K562 (cell line): ENCODE data around the gene ANKMY1. TPM values are rescaled to one million over a fixed set of nuclear protein-coding genes. Genes with fewer than 3 reads are reported as not detected.
A peak's percentile ranks its signal among the peaks of the same experiment; 100 is the strongest.

Source experiments
- BHLHE40 ChIP-seq: IDR thresholded peaks from 2 replicates; pipeline ENCODE4 v1.6.1; 2011; ENCODE audit warnings: low read length, improper control_type of control experiment
- FOXJ2 ChIP-seq: fragments of 200-800 bp; sonication (Bioruptor generic); IDR thresholded peaks from 2 replicates; pipeline ENCODE4 v1.6.1; 2016; ENCODE audit warnings: missing genetic modification characterization, missing compliant biosample characterization
- HNRNPL ChIP-seq: fragments of 200-400 bp; formaldehyde crosslinking; IDR thresholded peaks from 2 replicates; pipeline ENCODE4 v1.6.1; 2017; ENCODE audit warnings: low read depth, mild to moderate bottlenecking, low read length
- MTA2 ChIP-seq: fragments of 450-650 bp; IDR thresholded peaks from 2 replicates; pipeline ENCODE4 v1.6.1; 2016; ENCODE audit warnings: low read depth
- MTA3 ChIP-seq: fragments of 450-650 bp; formaldehyde crosslinking; IDR thresholded peaks from 2 replicates; pipeline ENCODE4 v1.6.1; 2017; ENCODE audit warnings: mild to moderate bottlenecking, borderline replicate concordance
- PTTG1 ChIP-seq: fragments of 450-650 bp; IDR thresholded peaks from 2 replicates; pipeline ENCODE4 v1.6.1; 2016; ENCODE audit warnings: low read depth, mild to moderate bottlenecking, missing genetic modification characterization, missing compliant biosample characterization
- YY1 ChIP-seq, 3 experiments: IDR thresholded peaks; 2 replicates each; pipeline ENCODE4 v1.6.1; 2011; ENCODE audit warnings: low read length in 2 of 3, mild to moderate bottlenecking in 2 of 3, moderate library complexity in 2 of 3, borderline replicate concordance in 1 of 3, control low read depth in 1 of 3, low read depth in 1 of 3; ENCODE audit not compliant: insufficient read depth in 3 of 3, insufficient replicate concordance in 2 of 3, control insufficient read depth in 1 of 3, insufficient read length in 1 of 3; ENCODE audit errors: extremely low read depth in 1 of 3
- ZBED1 ChIP-seq: IDR thresholded peaks from 2 replicates; pipeline ENCODE4 v1.6.1; 2014
- ZBTB9 ChIP-seq: fragments of 450-650 bp; formaldehyde crosslinking; IDR thresholded peaks from 2 replicates; pipeline ENCODE4 v1.4.0; 2020; ENCODE audit warnings: mild to moderate bottlenecking, moderate library complexity
- ZNF121 ChIP-seq: sonication (generic); formaldehyde crosslinking; conservative IDR thresholded peaks from 2 replicates; pipeline ENCODE4 v1.8.0; 2022; ENCODE audit warnings: missing genetic modification reagents
- ZNF707 ChIP-seq: fragments of 250-450 bp; sonication (Bioruptor Pico); conservative IDR thresholded peaks from 2 replicates; pipeline ENCODE4 v1.8.0; 2022; ENCODE audit warnings: inconsistent platforms, mild to moderate bottlenecking, moderate library complexity
- ZNF764 ChIP-seq: fragments of 250-450 bp; sonication (Bioruptor Pico); IDR thresholded peaks from 2 replicates; pipeline ENCODE4 v1.4.0; 2020; ENCODE audit warnings: low read depth, mild to moderate bottlenecking, moderate library complexity
- polyA plus RNA-seq, 8 experiments: library from polyadenylated mRNA; depleted of rRNA in 4 of 8; stranded (reverse) in 5 of 8; unstranded in 3 of 8; fragments of >200 nt; fragmentation: Nextera tagmentation in 2 of 8; fragmentation: Illumina TruSeq in 1 of 8; extraction: Ambion mirVana in 2 of 8; extraction: Trizol in 1 of 8; gene quantifications; 2 replicates each; pipeline versions ENCODE4 v1.2.1 to v1.2.3, GENCODE V29; 2011 to 2014; ENCODE audit warnings: inconsistent platforms in 1 of 8, missing spikeins in 1 of 8
- total RNA-seq, 7 experiments: library from RNA; depleted of rRNA in 6 of 7; stranded (reverse); fragments of >200 nt in 6 of 7; fragmentation: Illumina TruSeq in 2 of 7; extraction: Trizol in 2 of 7; gene quantifications; 2 replicates each; pipeline versions ENCODE4 v1.2.1 to v1.2.3, GENCODE V29; 2011 to 2021; ENCODE audit warnings: low replicate concordance in 1 of 7
- TF ChIP-seq, protein P1 (sequence below): IDR thresholded peaks from 2 replicates; pipeline ENCODE4 v1.6.1; 2011; ENCODE audit warnings: borderline replicate concordance, low read depth, mild to moderate bottlenecking, moderate library complexity, low read length; ENCODE audit not compliant: insufficient read depth, poor library complexity, severe bottlenecking
- TF ChIP-seq, protein P2 (sequence below): IDR thresholded peaks from 2 replicates; pipeline ENCODE4 v1.6.1; 2014; ENCODE audit warnings: antibody characterized with exemption
- TF ChIP-seq, protein P3 (sequence below): sonication (generic); formaldehyde crosslinking; IDR thresholded peaks from 2 replicates; pipeline ENCODE4 v1.8.0; 2022; ENCODE audit warnings: mild to moderate bottlenecking, low read depth, missing genetic modification reagents
- TF ChIP-seq, protein P4 (sequence below): sonication (generic); formaldehyde crosslinking; IDR thresholded peaks from 2 replicates; pipeline ENCODE4 v1.8.0; 2022; ENCODE audit warnings: mild to moderate bottlenecking, missing genetic modification reagents

Gene ANKMY1
- total and polyA plus RNA-seq, 9 of the 15 experiments (the other 6 are each of a cell fraction or from before 2014, with no cell fraction given) = 0.75 to 15.1 (median 11.7) TPM

DNA sequence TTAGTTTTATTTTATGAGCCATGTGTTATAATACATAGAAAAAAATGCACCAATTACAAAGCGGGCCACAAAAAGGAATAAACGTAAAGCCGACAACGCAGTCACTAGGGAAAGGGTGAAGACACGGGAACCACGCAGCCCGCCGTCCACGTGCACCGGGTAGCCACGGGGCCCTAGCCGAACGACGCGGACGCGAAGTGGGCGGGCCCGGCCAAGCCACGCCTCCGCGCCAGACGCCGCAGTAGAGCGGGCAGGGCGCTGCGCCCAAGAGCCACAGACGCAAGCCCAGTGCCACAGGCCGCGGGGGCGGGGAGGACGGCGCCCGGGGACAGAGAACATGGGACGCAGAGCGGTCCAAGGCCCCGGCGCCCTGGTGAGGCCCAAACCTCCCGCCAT, 2.3 kb upstream of the ANKMY1 start, which contains the start of gene DUSP28 (continued):
- TF ChIP-seq YY1 (IDR thresholded peaks at IDR 0.05; ENCODE audit: borderline replicate concordance in 1 of 3, control insufficient read depth in 1 of 3, extremely low read depth in 1 of 3, insufficient read depth in 3 of 3, insufficient read length in 1 of 3, insufficient replicate concordance in 2 of 3, low read depth in 1 of 3, low read length in 2 of 3) (peak in 2 of 3 experiments; percentile 34 to 55), ZBTB9 (CRISPR knock-in tag) (peak; percentile 74; the same call in 1 of the 2 replicates), ZNF707 (CRISPR knock-in tag) (no peak), PTTG1 (tag) (no peak), ZNF121 (CRISPR knock-in tag) (no peak), ZBED1 (0 out of 2 replicates have a peak, but pooled peaks have one; percentile 11), MTA2 (no peak), FOXJ2 (no peak), ZNF764 (CRISPR knock-in tag) (no peak), MTA3 (peak; percentile 61; the same call in 1 of the 2 replicates), BHLHE40 (peak; percentile 78), HNRNPL (peak; percentile 84; the same call in 1 of the 2 replicates)
- TF ChIP-seq, protein P1, sequence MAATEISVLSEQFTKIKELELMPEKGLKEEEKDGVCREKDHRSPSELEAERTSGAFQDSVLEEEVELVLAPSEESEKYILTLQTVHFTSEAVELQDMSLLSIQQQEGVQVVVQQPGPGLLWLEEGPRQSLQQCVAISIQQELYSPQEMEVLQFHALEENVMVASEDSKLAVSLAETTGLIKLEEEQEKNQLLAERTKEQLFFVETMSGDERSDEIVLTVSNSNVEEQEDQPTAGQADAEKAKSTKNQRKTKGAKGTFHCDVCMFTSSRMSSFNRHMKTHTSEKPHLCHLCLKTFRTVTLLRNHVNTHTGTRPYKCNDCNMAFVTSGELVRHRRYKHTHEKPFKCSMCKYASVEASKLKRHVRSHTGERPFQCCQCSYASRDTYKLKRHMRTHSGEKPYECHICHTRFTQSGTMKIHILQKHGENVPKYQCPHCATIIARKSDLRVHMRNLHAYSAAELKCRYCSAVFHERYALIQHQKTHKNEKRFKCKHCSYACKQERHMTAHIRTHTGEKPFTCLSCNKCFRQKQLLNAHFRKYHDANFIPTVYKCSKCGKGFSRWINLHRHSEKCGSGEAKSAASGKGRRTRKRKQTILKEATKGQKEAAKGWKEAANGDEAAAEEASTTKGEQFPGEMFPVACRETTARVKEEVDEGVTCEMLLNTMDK = no peak
- TF ChIP-seq, protein P2, sequence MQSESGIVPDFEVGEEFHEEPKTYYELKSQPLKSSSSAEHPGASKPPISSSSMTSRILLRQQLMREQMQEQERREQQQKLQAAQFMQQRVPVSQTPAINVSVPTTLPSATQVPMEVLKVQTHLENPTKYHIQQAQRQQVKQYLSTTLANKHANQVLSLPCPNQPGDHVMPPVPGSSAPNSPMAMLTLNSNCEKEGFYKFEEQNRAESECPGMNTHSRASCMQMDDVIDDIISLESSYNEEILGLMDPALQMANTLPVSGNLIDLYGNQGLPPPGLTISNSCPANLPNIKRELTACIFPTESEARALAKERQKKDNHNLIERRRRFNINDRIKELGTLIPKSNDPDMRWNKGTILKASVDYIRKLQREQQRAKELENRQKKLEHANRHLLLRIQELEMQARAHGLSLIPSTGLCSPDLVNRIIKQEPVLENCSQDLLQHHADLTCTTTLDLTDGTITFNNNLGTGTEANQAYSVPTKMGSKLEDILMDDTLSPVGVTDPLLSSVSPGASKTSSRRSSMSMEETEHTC = 0 out of 2 replicates have a peak, but pooled peaks have one; percentile 17
- TF ChIP-seq, protein P3, sequence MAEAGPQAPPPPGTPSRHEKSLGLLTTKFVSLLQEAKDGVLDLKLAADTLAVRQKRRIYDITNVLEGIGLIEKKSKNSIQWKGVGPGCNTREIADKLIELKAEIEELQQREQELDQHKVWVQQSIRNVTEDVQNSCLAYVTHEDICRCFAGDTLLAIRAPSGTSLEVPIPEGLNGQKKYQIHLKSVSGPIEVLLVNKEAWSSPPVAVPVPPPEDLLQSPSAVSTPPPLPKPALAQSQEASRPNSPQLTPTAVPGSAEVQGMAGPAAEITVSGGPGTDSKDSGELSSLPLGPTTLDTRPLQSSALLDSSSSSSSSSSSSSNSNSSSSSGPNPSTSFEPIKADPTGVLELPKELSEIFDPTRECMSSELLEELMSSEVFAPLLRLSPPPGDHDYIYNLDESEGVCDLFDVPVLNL (CRISPR knock-in tag) = no peak
- TF ChIP-seq, protein P4, sequence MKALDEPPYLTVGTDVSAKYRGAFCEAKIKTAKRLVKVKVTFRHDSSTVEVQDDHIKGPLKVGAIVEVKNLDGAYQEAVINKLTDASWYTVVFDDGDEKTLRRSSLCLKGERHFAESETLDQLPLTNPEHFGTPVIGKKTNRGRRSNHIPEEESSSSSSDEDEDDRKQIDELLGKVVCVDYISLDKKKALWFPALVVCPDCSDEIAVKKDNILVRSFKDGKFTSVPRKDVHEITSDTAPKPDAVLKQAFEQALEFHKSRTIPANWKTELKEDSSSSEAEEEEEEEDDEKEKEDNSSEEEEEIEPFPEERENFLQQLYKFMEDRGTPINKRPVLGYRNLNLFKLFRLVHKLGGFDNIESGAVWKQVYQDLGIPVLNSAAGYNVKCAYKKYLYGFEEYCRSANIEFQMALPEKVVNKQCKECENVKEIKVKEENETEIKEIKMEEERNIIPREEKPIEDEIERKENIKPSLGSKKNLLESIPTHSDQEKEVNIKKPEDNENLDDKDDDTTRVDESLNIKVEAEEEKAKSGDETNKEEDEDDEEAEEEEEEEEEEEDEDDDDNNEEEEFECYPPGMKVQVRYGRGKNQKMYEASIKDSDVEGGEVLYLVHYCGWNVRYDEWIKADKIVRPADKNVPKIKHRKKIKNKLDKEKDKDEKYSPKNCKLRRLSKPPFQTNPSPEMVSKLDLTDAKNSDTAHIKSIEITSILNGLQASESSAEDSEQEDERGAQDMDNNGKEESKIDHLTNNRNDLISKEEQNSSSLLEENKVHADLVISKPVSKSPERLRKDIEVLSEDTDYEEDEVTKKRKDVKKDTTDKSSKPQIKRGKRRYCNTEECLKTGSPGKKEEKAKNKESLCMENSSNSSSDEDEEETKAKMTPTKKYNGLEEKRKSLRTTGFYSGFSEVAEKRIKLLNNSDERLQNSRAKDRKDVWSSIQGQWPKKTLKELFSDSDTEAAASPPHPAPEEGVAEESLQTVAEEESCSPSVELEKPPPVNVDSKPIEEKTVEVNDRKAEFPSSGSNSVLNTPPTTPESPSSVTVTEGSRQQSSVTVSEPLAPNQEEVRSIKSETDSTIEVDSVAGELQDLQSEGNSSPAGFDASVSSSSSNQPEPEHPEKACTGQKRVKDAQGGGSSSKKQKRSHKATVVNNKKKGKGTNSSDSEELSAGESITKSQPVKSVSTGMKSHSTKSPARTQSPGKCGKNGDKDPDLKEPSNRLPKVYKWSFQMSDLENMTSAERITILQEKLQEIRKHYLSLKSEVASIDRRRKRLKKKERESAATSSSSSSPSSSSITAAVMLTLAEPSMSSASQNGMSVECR (CRISPR knock-in tag) = no peak
